GM23338 (cell line): Measurements from ENCODE around the gene ATL3. TPM values are rescaled to one million over a fixed set of nuclear protein-coding genes. Genes with fewer than 3 reads are reported as not detected.

Experiments
- ATAC-seq: fragments of 200-7000 bp; cut with Tn5 transposase; 3 replicates; pipeline ENCODE4 v1.9.1; 2020
- DNase-seq: peaks from one replicate; pipeline ENCODE4 v3.0.0-alpha.2; 2015; ENCODE audit warnings: low spot score
- H2AFZ ChIP-seq: fragments of 200-600 bp; sonication (generic); 2 replicates; pipeline ENCODE4 v1.8.0; 2016; ENCODE audit warnings: antibody characterized with exemption, mild to moderate bottlenecking, moderate library complexity
- H3F3A ChIP-seq: fragments of 200-600 bp; sonication (generic); replicated peaks from 2 replicates; pipeline ENCODE4 v1.8.0; 2017; ENCODE audit warnings: antibody characterized with exemption, mixed run types, low read depth
- H3K27ac ChIP-seq: fragments of 200-600 bp; sonication (generic); 2 replicates; pipeline ENCODE4 v1.6.1; 2016; ENCODE audit warnings: low read depth
- H3K27me3 ChIP-seq: fragments of 200-600 bp; sonication (generic); 2 replicates; pipeline ENCODE4 v1.8.0; 2016; ENCODE audit warnings: mild to moderate bottlenecking, mixed run types, moderate library complexity; ENCODE audit not compliant: insufficient read depth
- H3K36me3 ChIP-seq: fragments of 200-600 bp; sonication (generic); 2 replicates; pipeline ENCODE4 v1.8.0; 2016; ENCODE audit warnings: mild to moderate bottlenecking; ENCODE audit not compliant: insufficient read depth
- H3K4me1 ChIP-seq: fragments of 200-600 bp; sonication (generic); 2 replicates; pipeline ENCODE4 v1.8.0; 2016; ENCODE audit warnings: mild to moderate bottlenecking, moderate library complexity; ENCODE audit not compliant: insufficient read depth
- H3K4me2 ChIP-seq: fragments of 200-600 bp; sonication (generic); 2 replicates; pipeline ENCODE4 v1.7.1; 2017; ENCODE audit warnings: mixed run types
- H3K4me3 ChIP-seq: fragments of 200-600 bp; sonication (generic); 2 replicates; pipeline ENCODE4 v1.6.1; 2016; ENCODE audit warnings: mixed run types
- H3K79me2 ChIP-seq: fragments of 200-600 bp; sonication (generic); replicated peaks from 2 replicates; pipeline ENCODE4 v1.8.0; 2017; ENCODE audit warnings: mild to moderate bottlenecking; ENCODE audit not compliant: insufficient read depth
- H3K9me2 ChIP-seq: fragments of 200-600 bp; sonication (generic); 2 replicates; pipeline ENCODE4 v1.8.0; 2017; ENCODE audit not compliant: insufficient read depth
- H4K20me1 ChIP-seq: fragments of 200-600 bp; sonication (generic); replicated peaks from 2 replicates; pipeline ENCODE4 v1.8.0; 2017; ENCODE audit warnings: mild to moderate bottlenecking; ENCODE audit not compliant: insufficient read depth
- H3K27ac Mint-ChIP-seq: 2 replicates; pipeline ENCODE4 v1.8.0; 2020; ENCODE audit warnings: inconsistent platforms, mild to moderate bottlenecking, moderate library complexity, mixed read lengths
- H3K27me3 Mint-ChIP-seq: 3 replicates; pipeline ENCODE4 v1.8.0; 2022; ENCODE audit warnings: low read depth, mild to moderate bottlenecking, moderate library complexity, mixed read lengths, inconsistent platforms; ENCODE audit not compliant: insufficient read depth, poor library complexity
- H3K36me3 Mint-ChIP-seq: 3 replicates; pipeline ENCODE4 v1.8.0; 2021; ENCODE audit warnings: low read depth, mild to moderate bottlenecking, inconsistent platforms, moderate library complexity, mixed read lengths
- H3K4me1 Mint-ChIP-seq: 3 replicates; pipeline ENCODE4 v1.8.0; 2020; ENCODE audit warnings: mild to moderate bottlenecking, inconsistent platforms, mixed read lengths
- H3K4me3 Mint-ChIP-seq: 3 replicates; pipeline ENCODE4 v1.8.0; 2021; ENCODE audit warnings: moderate library complexity, mild to moderate bottlenecking, inconsistent platforms, mixed read lengths
- H3K9me3 Mint-ChIP-seq: 3 replicates; pipeline ENCODE4 v1.8.0; 2020; ENCODE audit warnings: moderate library complexity, mild to moderate bottlenecking, inconsistent platforms, mixed read lengths
- CTCF ChIP-seq, 2 experiments: fragments of 200-600 bp in 1 of 2; sonication (generic) in 1 of 2; conservative IDR thresholded peaks; 2 replicates each; pipeline versions ENCODE4 v1.5.1 to v1.6.1; 2016 to 2017; ENCODE audit warnings: antibody characterized with exemption in 2 of 2, low read depth in 2 of 2, mild to moderate bottlenecking in 2 of 2, moderate library complexity in 1 of 2
- ETS1 ChIP-seq: IDR thresholded peaks from 2 replicates; pipeline ENCODE4 v1.6.1; 2016; ENCODE audit warnings: antibody characterized with exemption
- EZH2 ChIP-seq: fragments of 200-600 bp; sonication (generic); IDR thresholded peaks from one replicate; pipeline ENCODE4 v1.8.0; 2017; ENCODE audit warnings: antibody characterized with exemption, mild to moderate bottlenecking, low read depth; ENCODE audit not compliant: unreplicated experiment
- EZH2phosphoT487 ChIP-seq: fragments of 200-600 bp; sonication (generic); IDR thresholded peaks from one replicate; pipeline ENCODE4 v1.8.1; 2018; ENCODE audit warnings: antibody characterized with exemption; ENCODE audit not compliant: unreplicated experiment
- JUNB ChIP-seq: IDR thresholded peaks from one replicate; pipeline ENCODE4 v1.6.1; 2016; ENCODE audit warnings: antibody characterized with exemption; ENCODE audit not compliant: unreplicated experiment
- NANOG ChIP-seq: IDR thresholded peaks from 2 replicates; pipeline ENCODE4 v1.6.1; 2016; ENCODE audit warnings: antibody characterized with exemption, borderline replicate concordance
- POLR2AphosphoS5 ChIP-seq: IDR thresholded peaks from 2 replicates; pipeline ENCODE4 v1.6.1; 2016; ENCODE audit warnings: antibody characterized with exemption, low read depth
- STAT1 ChIP-seq: IDR thresholded peaks from one replicate; pipeline ENCODE4 v1.6.1; 2016; ENCODE audit warnings: antibody characterized with exemption; ENCODE audit not compliant: unreplicated experiment
- ZNF331 ChIP-seq: fragments of 250-450 bp; sonication (Bioruptor Pico); IDR thresholded peaks from 2 replicates; pipeline ENCODE4 v1.5.0; 2020; ENCODE audit warnings: low read depth, mild to moderate bottlenecking, moderate library complexity
- ZNF462 ChIP-seq: fragments of 250-450 bp; sonication (Bioruptor Pico); IDR thresholded peaks from 2 replicates; pipeline ENCODE4 v1.5.0; 2020; ENCODE audit warnings: mild to moderate bottlenecking, moderate library complexity
- polyA plus RNA-seq: library from polyadenylated mRNA; unstranded; fragments of >200 nt; fragmentation: Nextera tagmentation; extraction: Ambion mirVana; gene quantifications from 2 replicates; pipeline ENCODE4 v1.2.1, GENCODE V29; 2016
- total RNA-seq: library from RNA; depleted of rRNA; stranded (reverse); fragments of >200 nt; shearing (Covaris generic); gene quantifications from 2 replicates; pipeline ENCODE4 v1.2.3, GENCODE V29; 2014
- TF ChIP-seq, protein P1 (sequence below): IDR thresholded peaks from one replicate; pipeline ENCODE4 v1.6.1; 2018; ENCODE audit warnings: antibody characterized with exemption; ENCODE audit not compliant: unreplicated experiment

Gene ATL3
- total and polyA plus RNA-seq, 2 experiments from 2014 or later, result 6.8 to 20.4 TPM

DNA sequence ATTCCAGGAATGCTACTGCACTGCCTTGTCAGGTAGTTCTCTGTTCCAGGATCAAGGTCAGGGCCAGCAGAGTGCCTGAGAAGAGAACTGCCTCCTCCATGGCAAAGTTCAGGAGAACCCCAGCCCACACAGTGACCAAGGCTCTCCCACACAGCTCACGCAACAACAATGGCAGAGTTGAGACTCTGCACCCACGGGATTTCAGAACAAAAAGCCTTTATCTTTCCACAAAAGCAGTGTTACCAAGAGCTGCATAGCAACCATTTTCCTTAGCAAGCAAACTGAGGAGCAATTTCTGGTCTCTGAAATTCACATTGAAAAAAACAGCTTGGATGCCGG, 68.0 kb downstream of the ATL3 start:
- no peaks in the 10 kb centered on the region; the same call in 1 of the 2 replicates for H4K20me1 ChIP-seq
- H3K4me1 ChIP-seq, result peaks cover 13% of the 10 kb centered on the region
- Mint-ChIP-seq H3K4me1 (peaks cover 5% of the 10 kb centered on the region; the same call in 1 of the 3 replicates), H3K27me3 (no peaks in the 10 kb centered on the region), H3K4me3 (no peak overlapping the region), H3K9me3 (no peaks in the 10 kb centered on the region), H3K27ac (0 out of 2 replicates have a peak overlapping the region, but pooled peaks have one; percentile 40), H3K36me3 (peaks cover 8% of the 10 kb centered on the region)
- DNase-seq (no peak), ATAC-seq (peak; percentile 63)
- no peak overlapping the region for H3K27ac ChIP-seq
- H3K4me2 ChIP-seq, result no peak overlapping the region
- H3F3A ChIP-seq, result no peaks in the 10 kb centered on the region
- no peaks in the 10 kb centered on the region for H3K27me3 ChIP-seq
- peaks cover 98% of the 10 kb centered on the region for H3K79me2 ChIP-seq
- TF ChIP-seq ZNF331 (no peak), EZH2 (no peak), STAT1 (no peak), EZH2phosphoT487 (no peak), ETS1 (no peak), CTCF (conservative IDR thresholded peaks at IDR 0.05; ENCODE audit: low read depth in 2 of 2) (no peak), JUNB (no peak), ZNF462 (CRISPR knock-in tag) (no peak), POLR2AphosphoS5 (no peak), NANOG (no peak)
- TF ChIP-seq, protein P1, sequence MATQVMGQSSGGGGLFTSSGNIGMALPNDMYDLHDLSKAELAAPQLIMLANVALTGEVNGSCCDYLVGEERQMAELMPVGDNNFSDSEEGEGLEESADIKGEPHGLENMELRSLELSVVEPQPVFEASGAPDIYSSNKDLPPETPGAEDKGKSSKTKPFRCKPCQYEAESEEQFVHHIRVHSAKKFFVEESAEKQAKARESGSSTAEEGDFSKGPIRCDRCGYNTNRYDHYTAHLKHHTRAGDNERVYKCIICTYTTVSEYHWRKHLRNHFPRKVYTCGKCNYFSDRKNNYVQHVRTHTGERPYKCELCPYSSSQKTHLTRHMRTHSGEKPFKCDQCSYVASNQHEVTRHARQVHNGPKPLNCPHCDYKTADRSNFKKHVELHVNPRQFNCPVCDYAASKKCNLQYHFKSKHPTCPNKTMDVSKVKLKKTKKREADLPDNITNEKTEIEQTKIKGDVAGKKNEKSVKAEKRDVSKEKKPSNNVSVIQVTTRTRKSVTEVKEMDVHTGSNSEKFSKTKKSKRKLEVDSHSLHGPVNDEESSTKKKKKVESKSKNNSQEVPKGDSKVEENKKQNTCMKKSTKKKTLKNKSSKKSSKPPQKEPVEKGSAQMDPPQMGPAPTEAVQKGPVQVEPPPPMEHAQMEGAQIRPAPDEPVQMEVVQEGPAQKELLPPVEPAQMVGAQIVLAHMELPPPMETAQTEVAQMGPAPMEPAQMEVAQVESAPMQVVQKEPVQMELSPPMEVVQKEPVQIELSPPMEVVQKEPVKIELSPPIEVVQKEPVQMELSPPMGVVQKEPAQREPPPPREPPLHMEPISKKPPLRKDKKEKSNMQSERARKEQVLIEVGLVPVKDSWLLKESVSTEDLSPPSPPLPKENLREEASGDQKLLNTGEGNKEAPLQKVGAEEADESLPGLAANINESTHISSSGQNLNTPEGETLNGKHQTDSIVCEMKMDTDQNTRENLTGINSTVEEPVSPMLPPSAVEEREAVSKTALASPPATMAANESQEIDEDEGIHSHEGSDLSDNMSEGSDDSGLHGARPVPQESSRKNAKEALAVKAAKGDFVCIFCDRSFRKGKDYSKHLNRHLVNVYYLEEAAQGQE, result no peak
- no peaks in the 10 kb centered on the region; the same call in 1 of the 2 replicates for H3K36me3 ChIP-seq
- no peak overlapping the region for H3K4me3 ChIP-seq
- no peak overlapping the region for H2AFZ ChIP-seq
- no peaks in the 10 kb centered on the region for H3K9me2 ChIP-seq
